Measurements from ENCODE around the gene NLGN2. TPM values are rescaled to one million over a fixed set of nuclear protein-coding genes. Genes with fewer than 3 reads are reported as not detected.

Gene NLGN2
- total RNA-seq, 1 donor, result 5.8 TPM

DNA sequence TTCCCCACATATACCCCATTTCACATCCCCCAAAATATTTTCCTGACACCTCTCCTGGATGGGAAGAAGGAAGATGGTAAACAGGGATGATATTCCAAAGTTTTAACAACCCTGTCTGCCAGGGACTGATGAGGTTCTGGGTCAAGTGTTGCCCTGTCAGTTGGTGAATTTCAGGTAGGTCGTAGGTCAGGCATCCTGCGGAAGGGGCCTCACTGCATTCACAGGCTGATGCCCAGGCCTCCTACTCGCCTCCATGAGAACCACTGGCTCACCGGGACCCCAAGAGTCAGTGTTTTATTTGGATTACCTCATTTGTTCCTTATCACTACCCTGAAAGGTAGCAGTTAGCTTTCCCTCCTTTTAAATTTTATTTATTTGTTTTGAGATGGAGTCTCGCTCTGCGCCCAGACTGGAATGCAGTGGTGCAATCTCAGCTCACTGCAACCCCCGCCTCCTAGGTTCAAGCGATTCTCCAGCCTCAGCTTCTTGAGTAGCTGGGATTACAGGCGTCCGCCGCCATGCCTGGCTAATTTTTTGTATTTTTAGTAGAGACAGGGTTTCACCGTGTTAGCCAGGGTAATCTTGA lies 61.3 kb downstream of the NLGN2 start:
- Histone ChIP-seq H3K27me3 (ENCODE audit: insufficient read depth, low read length) (no peaks in the 10 kb centered on the region), H4K20me1 (ENCODE audit: insufficient read depth, low read length) (peaks cover 53% of the 10 kb centered on the region), H3K4me1 (ENCODE audit: insufficient read depth, low read length) (peaks cover 10% of the 10 kb centered on the region), H3K79me2 (ENCODE audit: insufficient read depth, low read length) (peaks cover 78% of the 10 kb centered on the region), H3K27ac (ENCODE audit: low read depth, low read length) (no peak overlapping the region), H3K9me3 (ENCODE audit: low read depth, low read length) (no peaks in the 10 kb centered on the region), H3K36me3 (ENCODE audit: insufficient read depth, low read length) (peaks cover 17% of the 10 kb centered on the region), H2AFZ (ENCODE audit: low read length) (no peak overlapping the region), H3K4me3 (ENCODE audit: insufficient read depth, low read length) (no peak overlapping the region), H3K4me2 (ENCODE audit: insufficient read depth, low read length) (no peak overlapping the region)
- TF ChIP-seq, protein P1, sequence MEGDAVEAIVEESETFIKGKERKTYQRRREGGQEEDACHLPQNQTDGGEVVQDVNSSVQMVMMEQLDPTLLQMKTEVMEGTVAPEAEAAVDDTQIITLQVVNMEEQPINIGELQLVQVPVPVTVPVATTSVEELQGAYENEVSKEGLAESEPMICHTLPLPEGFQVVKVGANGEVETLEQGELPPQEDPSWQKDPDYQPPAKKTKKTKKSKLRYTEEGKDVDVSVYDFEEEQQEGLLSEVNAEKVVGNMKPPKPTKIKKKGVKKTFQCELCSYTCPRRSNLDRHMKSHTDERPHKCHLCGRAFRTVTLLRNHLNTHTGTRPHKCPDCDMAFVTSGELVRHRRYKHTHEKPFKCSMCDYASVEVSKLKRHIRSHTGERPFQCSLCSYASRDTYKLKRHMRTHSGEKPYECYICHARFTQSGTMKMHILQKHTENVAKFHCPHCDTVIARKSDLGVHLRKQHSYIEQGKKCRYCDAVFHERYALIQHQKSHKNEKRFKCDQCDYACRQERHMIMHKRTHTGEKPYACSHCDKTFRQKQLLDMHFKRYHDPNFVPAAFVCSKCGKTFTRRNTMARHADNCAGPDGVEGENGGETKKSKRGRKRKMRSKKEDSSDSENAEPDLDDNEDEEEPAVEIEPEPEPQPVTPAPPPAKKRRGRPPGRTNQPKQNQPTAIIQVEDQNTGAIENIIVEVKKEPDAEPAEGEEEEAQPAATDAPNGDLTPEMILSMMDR (IDR thresholded peaks at IDR 0.05; ENCODE audit: extremely low read depth, low read depth, low read length), result no peak
- no peak for DNase-seq (ENCODE audit: insufficient read length, low spot score, missing footprints)

Other genes starting within 250 kb of the NLGN2 start
- 0.88 and 1.1 TPM in 2 replicates for gene ASGR1, start 228.5 kb upstream of the NLGN2 start, total RNA-seq
- gene DLG4, start 188.0 kb upstream of the NLGN2 start, total RNA-seq, result 10.1 and 11.8 TPM in 2 replicates
- gene ACADVL, start 187.9 kb upstream of the NLGN2 start, total RNA-seq, result 162 and 163 TPM in 2 replicates
- 106 and 123 TPM in 2 replicates for gene DVL2, start 173.3 kb upstream of the NLGN2 start, total RNA-seq
- 53.2 and 55.4 TPM in 2 replicates for gene PHF23, start 168.4 kb upstream of the NLGN2 start, total RNA-seq
- 396 and 422 TPM in 2 replicates for gene GABARAP, start 165.4 kb upstream of the NLGN2 start, total RNA-seq
- 29.8 and 31.8 TPM in 2 replicates for gene CTDNEP1, start 156.1 kb upstream of the NLGN2 start, total RNA-seq
- gene ELP5, start 155.6 kb upstream of the NLGN2 start, total RNA-seq, result 21.7 and 26.2 TPM in 2 replicates
- gene CLDN7, start 145.4 kb upstream of the NLGN2 start, total RNA-seq, result 0.36 and 1.8 TPM in 2 replicates
- under 0.01 and 0.29 TPM in 2 replicates for gene SLC2A4, start 126.1 kb upstream of the NLGN2 start, total RNA-seq
- under 0.01 TPM in 1 of 2 replicates, not detected in the other for gene YBX2, start 113.2 kb upstream of the NLGN2 start, total RNA-seq
- 436 and 491 TPM in 2 replicates for gene EIF5A, start 100.2 kb upstream of the NLGN2 start, total RNA-seq
- gene GPS2, start 92.5 kb upstream of the NLGN2 start, total RNA-seq, result 46.9 and 48.1 TPM in 2 replicates
- gene NEURL4, start 78.5 kb upstream of the NLGN2 start, total RNA-seq, result 14.7 and 18.8 TPM in 2 replicates
- 0.59 TPM in 1 of 2 replicates, not detected in the other for gene ACAP1, start 71.3 kb upstream of the NLGN2 start, total RNA-seq
- 11.5 and 11.9 TPM in 2 replicates for gene KCTD11, start 55.7 kb upstream of the NLGN2 start, total RNA-seq
- not detected in 2 replicates for gene TMEM95, start 52.7 kb upstream of the NLGN2 start, total RNA-seq
- 0.36 TPM in 1 of 2 replicates, not detected in the other for gene TNK1, start 26.8 kb upstream of the NLGN2 start, total RNA-seq
- 19.4 and 27.9 TPM in 2 replicates for gene PLSCR3, start 13.3 kb upstream of the NLGN2 start, total RNA-seq
- gene TMEM256, start 3.7 kb upstream of the NLGN2 start, total RNA-seq, result 59.4 and 84.6 TPM in 2 replicates
- not detected in 2 replicates for gene SPEM1, start 12.5 kb downstream of the NLGN2 start, total RNA-seq
- not detected in 2 replicates for gene SPEM2, start 17.8 kb downstream of the NLGN2 start, total RNA-seq
- not detected in 2 replicates for gene SPEM3, start 21.0 kb downstream of the NLGN2 start, total RNA-seq
- 1.2 and 1.8 TPM in 2 replicates for gene TMEM102, start 27.6 kb downstream of the NLGN2 start, total RNA-seq
- gene FGF11, start 31.7 kb downstream of the NLGN2 start, total RNA-seq, result 0.29 and 0.36 TPM in 2 replicates
- 5.3 and 5.4 TPM in 2 replicates for gene CHRNB1, start 37.2 kb downstream of the NLGN2 start, total RNA-seq
- 36.2 and 36.5 TPM in 2 replicates for gene ZBTB4, start 71.8 kb downstream of the NLGN2 start, total RNA-seq
- not detected in 2 replicates for gene SLC35G6, start 73.6 kb downstream of the NLGN2 start, total RNA-seq
- 95.9 and 101 TPM in 2 replicates for gene POLR2A, start 76.5 kb downstream of the NLGN2 start, total RNA-seq
- 11.2 and 12.7 TPM in 2 replicates for gene TNFSF12, start 141.2 kb downstream of the NLGN2 start, total RNA-seq
- 0.59 and 1.1 TPM in 2 replicates for gene TNFSF13, start 150.9 kb downstream of the NLGN2 start, total RNA-seq
- 54.2 and 68.0 TPM in 2 replicates for gene SENP3, start 154.1 kb downstream of the NLGN2 start, total RNA-seq
- gene CD68, start 171.8 kb downstream of the NLGN2 start, total RNA-seq, result 31.8 and 55.7 TPM in 2 replicates
- gene MPDU1, start 176.0 kb downstream of the NLGN2 start, total RNA-seq, result 60.1 and 64.1 TPM in 2 replicates
- 0.59 and 0.72 TPM in 2 replicates for gene SOX15, start 182.2 kb downstream of the NLGN2 start, total RNA-seq
- 41.8 and 42.7 TPM in 2 replicates for gene FXR2, start 207.1 kb downstream of the NLGN2 start, total RNA-seq
- 41.3 and 52.5 TPM in 2 replicates for gene SAT2, start 220.0 kb downstream of the NLGN2 start, total RNA-seq
- gene SHBG, start 222.3 kb downstream of the NLGN2 start, total RNA-seq, result 0.36 and 0.88 TPM in 2 replicates
- under 0.01 TPM in 1 of 2 replicates, not detected in the other for gene ATP1B2, start 243.1 kb downstream of the NLGN2 start, total RNA-seq